ENCODE data around the gene WNK2.

GRCh38 chr9:93177676-93178075, 6.3 kb upstream of the WNK2 start:
- no peak for TF ChIP-seq CTCF (IDR thresholded peaks at IDR 0.05)
- no peak for TF ChIP-seq POLR2A (IDR thresholded peaks at IDR 0.05)

Measured in adrenal gland (tissue), 5 donors.